Ishikawa (cell line): ENCODE measurements around the gene AMMECR1L.

Experiments
- CEBPB ChIP-seq: IDR thresholded peaks from 2 replicates; pipeline ENCODE4 v1.6.1; 2012
- CREB1 ChIP-seq: IDR thresholded peaks from 2 replicates; pipeline ENCODE4 v1.6.1; 2012; ENCODE audit warnings: low read depth
- EGR1 ChIP-seq: IDR thresholded peaks from 2 replicates; pipeline ENCODE4 v1.6.1; 2012
- EP300 ChIP-seq: IDR thresholded peaks from 2 replicates; pipeline ENCODE4 v1.6.1; 2012; ENCODE audit warnings: borderline replicate concordance
- FOXM1 ChIP-seq: IDR thresholded peaks from 2 replicates; pipeline ENCODE4 v1.6.1; 2012; ENCODE audit warnings: low read depth, borderline replicate concordance
- NFIC ChIP-seq: IDR thresholded peaks from 2 replicates; pipeline ENCODE4 v1.6.1; 2012
- RAD21 ChIP-seq: IDR thresholded peaks from 2 replicates; pipeline ENCODE4 v1.6.1; 2012; ENCODE audit warnings: low read depth
- TAF1 ChIP-seq: IDR thresholded peaks from 2 replicates; pipeline ENCODE4 v1.6.1; 2012; ENCODE audit warnings: low read depth, mild to moderate bottlenecking
- TCF12 ChIP-seq: IDR thresholded peaks from 2 replicates; pipeline ENCODE4 v1.6.1; 2012; ENCODE audit warnings: low read depth
- TEAD4 ChIP-seq: IDR thresholded peaks from 2 replicates; pipeline ENCODE4 v1.6.1; 2012
- YY1 ChIP-seq: IDR thresholded peaks from 2 replicates; pipeline ENCODE4 v1.6.1; 2012; ENCODE audit warnings: low read depth
- ZBTB7A ChIP-seq: IDR thresholded peaks from 2 replicates; pipeline ENCODE4 v1.6.1; 2012; ENCODE audit warnings: low read depth
- TF ChIP-seq, protein P1 (sequence below): IDR thresholded peaks from 2 replicates; pipeline ENCODE4 v1.6.1; 2012
- TF ChIP-seq, protein P2 (sequence below): IDR thresholded peaks from 2 replicates; pipeline ENCODE4 v1.6.1; 2012
- TF ChIP-seq, protein P3 (sequence below): IDR thresholded peaks from 2 replicates; pipeline ENCODE4 v1.6.1; 2012; ENCODE audit warnings: low read depth, mild to moderate bottlenecking

Gene AMMECR1L

DNA sequence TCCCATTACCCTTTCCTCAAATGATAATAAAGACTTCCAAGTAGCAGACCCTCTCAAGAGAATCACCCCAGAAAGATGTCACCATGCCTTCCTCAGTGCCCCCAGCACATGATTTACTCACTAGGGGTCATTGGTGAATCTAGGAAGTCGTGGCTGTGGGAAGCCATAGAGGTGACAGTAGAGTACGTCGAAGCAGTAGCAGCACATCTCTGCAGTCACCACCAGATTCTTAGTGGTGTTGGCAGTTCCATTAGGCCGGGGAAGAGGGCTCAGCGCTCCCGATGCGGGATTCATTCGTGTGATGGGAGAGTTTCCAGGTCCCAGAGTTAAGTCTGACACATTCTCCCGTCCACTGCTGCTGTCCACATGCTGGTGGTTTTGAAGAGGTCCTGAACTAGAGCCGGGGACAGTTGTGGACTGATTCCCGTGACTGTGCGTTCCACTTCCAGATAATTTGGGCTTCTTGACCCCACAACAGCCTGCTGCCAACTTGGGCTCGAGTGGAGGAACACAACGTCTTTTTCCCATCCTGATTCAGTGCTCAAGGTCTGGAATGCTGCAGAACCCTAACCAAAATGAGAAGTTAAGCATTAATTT is 12.0 kb downstream of the AMMECR1L start:
- TF ChIP-seq, protein P1, sequence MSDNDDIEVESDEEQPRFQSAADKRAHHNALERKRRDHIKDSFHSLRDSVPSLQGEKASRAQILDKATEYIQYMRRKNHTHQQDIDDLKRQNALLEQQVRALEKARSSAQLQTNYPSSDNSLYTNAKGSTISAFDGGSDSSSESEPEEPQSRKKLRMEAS = no peak

DNA sequence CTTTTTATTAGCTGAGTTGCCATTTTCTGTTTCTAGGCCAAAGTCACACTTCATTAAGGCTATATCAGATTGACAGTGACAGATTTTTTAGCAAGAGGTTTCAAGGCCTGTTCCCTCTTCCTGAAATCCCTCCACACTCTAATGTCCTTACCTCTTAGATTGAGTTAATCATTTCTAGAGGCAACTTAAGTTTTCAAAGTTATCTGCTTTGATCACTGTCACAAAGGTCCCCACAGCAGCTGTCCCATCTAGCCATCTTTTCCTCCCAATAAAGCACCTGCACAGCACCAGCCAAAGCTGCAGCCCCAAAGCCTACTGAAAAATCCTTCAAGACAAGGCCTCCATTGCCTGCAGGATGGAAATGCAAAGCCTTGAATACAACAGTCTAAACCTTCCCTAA is 13.4 kb downstream of the AMMECR1L start:
- TF ChIP-seq CREB1 (no peak), ZBTB7A (no peak), TCF12 (no peak), EGR1 (no peak), NFIC (no peak), RAD21 (no peak), YY1 (no peak), CEBPB (no peak), EP300 (no peak), FOXM1 (no peak), TEAD4 (no peak), TAF1 (no peak)
- TF ChIP-seq, protein P2, sequence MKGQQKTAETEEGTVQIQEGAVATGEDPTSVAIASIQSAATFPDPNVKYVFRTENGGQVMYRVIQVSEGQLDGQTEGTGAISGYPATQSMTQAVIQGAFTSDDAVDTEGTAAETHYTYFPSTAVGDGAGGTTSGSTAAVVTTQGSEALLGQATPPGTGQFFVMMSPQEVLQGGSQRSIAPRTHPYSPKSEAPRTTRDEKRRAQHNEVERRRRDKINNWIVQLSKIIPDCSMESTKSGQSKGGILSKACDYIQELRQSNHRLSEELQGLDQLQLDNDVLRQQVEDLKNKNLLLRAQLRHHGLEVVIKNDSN = no peak
- TF ChIP-seq, protein P1 = no peak
- TF ChIP-seq, protein P3, sequence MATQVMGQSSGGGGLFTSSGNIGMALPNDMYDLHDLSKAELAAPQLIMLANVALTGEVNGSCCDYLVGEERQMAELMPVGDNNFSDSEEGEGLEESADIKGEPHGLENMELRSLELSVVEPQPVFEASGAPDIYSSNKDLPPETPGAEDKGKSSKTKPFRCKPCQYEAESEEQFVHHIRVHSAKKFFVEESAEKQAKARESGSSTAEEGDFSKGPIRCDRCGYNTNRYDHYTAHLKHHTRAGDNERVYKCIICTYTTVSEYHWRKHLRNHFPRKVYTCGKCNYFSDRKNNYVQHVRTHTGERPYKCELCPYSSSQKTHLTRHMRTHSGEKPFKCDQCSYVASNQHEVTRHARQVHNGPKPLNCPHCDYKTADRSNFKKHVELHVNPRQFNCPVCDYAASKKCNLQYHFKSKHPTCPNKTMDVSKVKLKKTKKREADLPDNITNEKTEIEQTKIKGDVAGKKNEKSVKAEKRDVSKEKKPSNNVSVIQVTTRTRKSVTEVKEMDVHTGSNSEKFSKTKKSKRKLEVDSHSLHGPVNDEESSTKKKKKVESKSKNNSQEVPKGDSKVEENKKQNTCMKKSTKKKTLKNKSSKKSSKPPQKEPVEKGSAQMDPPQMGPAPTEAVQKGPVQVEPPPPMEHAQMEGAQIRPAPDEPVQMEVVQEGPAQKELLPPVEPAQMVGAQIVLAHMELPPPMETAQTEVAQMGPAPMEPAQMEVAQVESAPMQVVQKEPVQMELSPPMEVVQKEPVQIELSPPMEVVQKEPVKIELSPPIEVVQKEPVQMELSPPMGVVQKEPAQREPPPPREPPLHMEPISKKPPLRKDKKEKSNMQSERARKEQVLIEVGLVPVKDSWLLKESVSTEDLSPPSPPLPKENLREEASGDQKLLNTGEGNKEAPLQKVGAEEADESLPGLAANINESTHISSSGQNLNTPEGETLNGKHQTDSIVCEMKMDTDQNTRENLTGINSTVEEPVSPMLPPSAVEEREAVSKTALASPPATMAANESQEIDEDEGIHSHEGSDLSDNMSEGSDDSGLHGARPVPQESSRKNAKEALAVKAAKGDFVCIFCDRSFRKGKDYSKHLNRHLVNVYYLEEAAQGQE = no peak

DNA sequence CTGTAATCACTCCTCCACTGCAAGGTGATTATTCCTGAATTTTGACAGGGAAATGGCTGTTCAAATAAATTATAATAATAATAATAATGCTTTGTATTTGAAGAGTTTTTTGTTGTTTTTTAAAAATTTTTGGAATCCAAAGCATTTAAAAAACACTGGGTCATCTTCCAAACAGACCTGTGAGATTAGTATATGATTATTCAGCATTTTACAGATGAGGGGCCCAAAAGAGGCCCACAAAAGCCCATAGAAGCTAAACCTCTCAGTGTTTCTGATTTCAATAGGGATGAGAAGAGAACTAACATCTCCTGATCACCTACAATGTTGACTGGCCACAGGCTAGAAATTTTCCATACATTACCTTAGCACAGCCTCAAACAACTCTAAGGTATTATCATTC is 19.8 kb downstream of the AMMECR1L start:
- no peak for TF ChIP-seq TCF12
- TF ChIP-seq, protein P1 = no peak
- no peak for TF ChIP-seq TAF1
- no peak for TF ChIP-seq NFIC

DNA sequence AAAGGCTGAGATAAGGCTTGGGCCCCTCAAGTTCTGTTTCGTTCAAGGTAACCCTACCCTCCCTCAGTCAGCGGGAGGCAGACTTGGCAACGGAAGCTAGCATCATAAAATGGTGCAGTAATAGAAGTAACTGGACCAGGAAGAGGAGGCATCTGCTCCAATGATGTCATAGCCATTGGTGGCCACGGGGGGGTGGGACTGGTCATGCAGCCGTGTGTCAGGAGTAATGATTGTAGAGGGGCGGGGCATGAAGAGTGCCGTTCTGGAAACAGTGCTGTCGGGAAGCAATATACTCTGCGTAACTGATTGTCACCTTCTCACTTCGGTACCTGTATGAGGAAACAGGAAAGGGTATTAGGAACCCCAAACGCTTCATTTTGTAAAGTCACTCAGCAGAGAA is 20.9 kb downstream of the AMMECR1L start:
- TF ChIP-seq CREB1 (no peak), YY1 (no peak), TCF12 (no peak), CEBPB (no peak), NFIC (no peak), EGR1 (no peak), TAF1 (no peak), RAD21 (no peak), EP300 (no peak), ZBTB7A (no peak), FOXM1 (no peak), TEAD4 (no peak)
- TF ChIP-seq, protein P1 = no peak
- TF ChIP-seq, protein P3 = no peak
- TF ChIP-seq, protein P2 = no peak

DNA sequence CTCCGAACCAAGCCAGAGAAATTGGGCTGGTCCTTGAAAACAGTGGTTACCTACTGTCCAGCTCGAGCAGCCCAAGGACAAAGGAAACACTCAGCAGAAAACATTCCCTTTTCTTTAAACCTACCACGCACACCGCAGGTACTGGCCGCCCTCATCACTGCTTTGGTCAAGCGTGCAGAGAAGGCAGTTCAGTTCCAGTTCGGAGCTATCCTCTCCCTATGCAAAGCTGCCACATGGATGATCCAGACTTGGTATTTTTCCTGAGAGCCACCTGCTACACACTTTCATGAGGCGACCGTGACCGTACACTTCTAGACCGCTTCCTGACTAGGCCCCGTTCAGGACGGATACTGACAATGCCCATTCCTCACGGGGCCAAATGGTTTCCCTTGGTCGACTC is 23.5 kb downstream of the AMMECR1L start:
- TF ChIP-seq CEBPB (no peak), EGR1 (no peak), ZBTB7A (no peak), TCF12 (no peak), TAF1 (no peak), CREB1 (no peak), TEAD4 (no peak), EP300 (no peak), YY1 (no peak), FOXM1 (no peak), NFIC (no peak), RAD21 (no peak)
- TF ChIP-seq, protein P2 = no peak
- TF ChIP-seq, protein P1 = no peak
- TF ChIP-seq, protein P3 = no peak
